WTC11 (cell line): ENCODE measurements around the gene SLC15A5. TPM values are rescaled to one million over a fixed set of nuclear protein-coding genes. Genes with fewer than 3 reads are reported as not detected.

Experiments
- ATAC-seq: fragments of 200-7000 bp; cut with Tn5 transposase; 2 replicates; pipeline ENCODE4 v1.10.0; 2021; ENCODE audit warnings: mild to moderate bottlenecking, moderate library complexity
- CTCF ChIA-PET: fragments of 300-600 bp; sonication (Branson Sonifier 250); formaldehyde crosslinking; loops from one replicate; lab custom pipeline; 2021; ENCODE audit warnings: antibody characterized with exemption; lab: Charles Lee
- POLR2A ChIA-PET: fragments of 350-600 bp; sonication (Branson Sonifier 250); formaldehyde crosslinking; loops from one replicate; lab custom pipeline; 2021; ENCODE audit warnings: antibody characterized with exemption; lab: Charles Lee
- DNase-seq: peaks from one replicate; pipeline ENCODE4 v3.0.0; 2021; ENCODE audit warnings: low spot score
- H3K27ac Mint-ChIP-seq: 2 replicates; pipeline ENCODE4 v1.8.0; 2021; ENCODE audit warnings: mixed read lengths
- H3K27me3 Mint-ChIP-seq: 2 replicates; pipeline ENCODE4 v1.8.0; 2021; ENCODE audit warnings: low read depth, mild to moderate bottlenecking, moderate library complexity, mixed read lengths
- H3K36me3 Mint-ChIP-seq: 2 replicates; pipeline ENCODE4 v1.8.0; 2021; ENCODE audit warnings: mixed read lengths
- H3K4me1 Mint-ChIP-seq: 2 replicates; pipeline ENCODE4 v1.8.0; 2022; ENCODE audit warnings: mixed read lengths
- H3K4me3 Mint-ChIP-seq: 2 replicates; pipeline ENCODE4 v1.8.0; 2021; ENCODE audit warnings: mild to moderate bottlenecking, moderate library complexity, mixed read lengths
- H3K9me3 Mint-ChIP-seq: 2 replicates; pipeline ENCODE4 v1.8.0; 2021; ENCODE audit warnings: mixed read lengths
- ATF1 ChIP-seq: sonication (generic); formaldehyde crosslinking; IDR thresholded peaks from 2 replicates; pipeline ENCODE4 v1.8.1; 2023; ENCODE audit warnings: mild to moderate bottlenecking, moderate library complexity, missing genetic modification reagents
- CREM ChIP-seq: sonication (generic); formaldehyde crosslinking; IDR thresholded peaks from 2 replicates; pipeline ENCODE4 v1.8.1; 2022; ENCODE audit warnings: mild to moderate bottlenecking, missing genetic modification reagents, moderate library complexity
- ERG ChIP-seq: fragments of 250-450 bp; sonication (Bioruptor Pico); IDR thresholded peaks from 2 replicates; pipeline ENCODE4 v1.8.0; 2021; ENCODE audit warnings: mild to moderate bottlenecking
- ETV6 ChIP-seq: sonication (generic); formaldehyde crosslinking; IDR thresholded peaks from 2 replicates; pipeline ENCODE4 v1.8.1; 2022; ENCODE audit warnings: mild to moderate bottlenecking, missing genetic modification reagents
- FOXJ3 ChIP-seq: sonication (generic); formaldehyde crosslinking; IDR thresholded peaks from 2 replicates; pipeline ENCODE4 v1.9.0; 2021; ENCODE audit warnings: missing genetic modification reagents, mild to moderate bottlenecking, borderline replicate concordance
- JUN ChIP-seq: sonication (generic); formaldehyde crosslinking; IDR thresholded peaks from 2 replicates; pipeline ENCODE4 v1.8.0; 2023; ENCODE audit warnings: mild to moderate bottlenecking, missing genetic modification reagents
- PRRX2 ChIP-seq: fragments of 250-450 bp; sonication (Bioruptor Pico); IDR thresholded peaks from 2 replicates; pipeline ENCODE4 v1.8.0; 2021; ENCODE audit warnings: mild to moderate bottlenecking
- SOX15 ChIP-seq: fragments of 250-450 bp; sonication (Bioruptor Pico); IDR thresholded peaks from 2 replicates; pipeline ENCODE4 v1.9.0; 2021; ENCODE audit warnings: mild to moderate bottlenecking
- SP1 ChIP-seq: sonication (generic); formaldehyde crosslinking; conservative IDR thresholded peaks from 2 replicates; pipeline ENCODE4 v1.8.1; 2022; ENCODE audit warnings: missing genetic modification reagents
- USF1 ChIP-seq: sonication (generic); formaldehyde crosslinking; IDR thresholded peaks from 2 replicates; pipeline ENCODE4 v1.8.0; 2022; ENCODE audit warnings: mild to moderate bottlenecking, missing genetic modification reagents
- USF2 ChIP-seq: sonication (generic); formaldehyde crosslinking; IDR thresholded peaks from 2 replicates; pipeline ENCODE4 v1.8.1; 2023; ENCODE audit warnings: mild to moderate bottlenecking, missing genetic modification reagents, moderate library complexity
- ZNF263 ChIP-seq: sonication (generic); formaldehyde crosslinking; IDR thresholded peaks from 2 replicates; pipeline ENCODE4 v1.8.1; 2022; ENCODE audit warnings: low read depth, mild to moderate bottlenecking, moderate library complexity, missing genetic modification reagents
- ZNF416 ChIP-seq: fragments of 250-450 bp; sonication (Bioruptor Pico); IDR thresholded peaks from 2 replicates; pipeline ENCODE4 v1.9.0; 2021; ENCODE audit warnings: mild to moderate bottlenecking, inconsistent platforms
- ZNF425 ChIP-seq: fragments of 250-450 bp; sonication (Bioruptor Pico); conservative IDR thresholded peaks from 2 replicates; pipeline ENCODE4 v1.9.0; 2021; ENCODE audit warnings: mild to moderate bottlenecking
- total RNA-seq: library from RNA; stranded (reverse); gene quantifications from 3 replicates; pipeline ENCODE4 v1.2.3, GENCODE V29; 2021
- TF ChIP-seq, protein P1 (sequence below): sonication (generic); formaldehyde crosslinking; IDR thresholded peaks from 2 replicates; pipeline ENCODE4 v1.8.1; 2023; ENCODE audit warnings: mild to moderate bottlenecking, missing genetic modification reagents, borderline replicate concordance
- TF ChIP-seq, protein P2 (sequence below): fragments of 250-450 bp; sonication (Bioruptor Pico); IDR thresholded peaks from 2 replicates; pipeline ENCODE4 v1.9.0; 2021; ENCODE audit warnings: mild to moderate bottlenecking
- TF ChIP-seq, protein P3 (sequence below): sonication (generic); formaldehyde crosslinking; IDR thresholded peaks from 2 replicates; pipeline ENCODE4 v1.8.1; 2023; ENCODE audit warnings: mild to moderate bottlenecking, missing genetic modification reagents

Gene SLC15A5
- total RNA-seq, 1 experiment from 2014 or later = not detected

- Mint-ChIP-seq H3K9me3 (no peaks in the 10 kb centered on the region), H3K4me3 (no peak overlapping the region), H3K27ac (no peak overlapping the region), H3K27me3 (no peaks in the 10 kb centered on the region), H3K4me1 (no peaks in the 10 kb centered on the region), H3K36me3 (no peaks in the 10 kb centered on the region)
- CTCF ChIA-PET = no interaction called here
- TF ChIP-seq ZNF425 (CRISPR knock-in tag) (no peak), JUN (no peak), FOXJ3 (CRISPR knock-in tag) (no peak), ATF1 (CRISPR knock-in tag) (no peak), SOX15 (CRISPR knock-in tag) (no peak), USF1 (CRISPR knock-in tag) (no peak), ZNF263 (CRISPR knock-in tag) (no peak), SP1 (CRISPR knock-in tag) (no peak), ZNF416 (CRISPR knock-in tag) (no peak), ETV6 (CRISPR knock-in tag) (no peak), PRRX2 (CRISPR knock-in tag) (no peak)
- TF ChIP-seq, protein P1, sequence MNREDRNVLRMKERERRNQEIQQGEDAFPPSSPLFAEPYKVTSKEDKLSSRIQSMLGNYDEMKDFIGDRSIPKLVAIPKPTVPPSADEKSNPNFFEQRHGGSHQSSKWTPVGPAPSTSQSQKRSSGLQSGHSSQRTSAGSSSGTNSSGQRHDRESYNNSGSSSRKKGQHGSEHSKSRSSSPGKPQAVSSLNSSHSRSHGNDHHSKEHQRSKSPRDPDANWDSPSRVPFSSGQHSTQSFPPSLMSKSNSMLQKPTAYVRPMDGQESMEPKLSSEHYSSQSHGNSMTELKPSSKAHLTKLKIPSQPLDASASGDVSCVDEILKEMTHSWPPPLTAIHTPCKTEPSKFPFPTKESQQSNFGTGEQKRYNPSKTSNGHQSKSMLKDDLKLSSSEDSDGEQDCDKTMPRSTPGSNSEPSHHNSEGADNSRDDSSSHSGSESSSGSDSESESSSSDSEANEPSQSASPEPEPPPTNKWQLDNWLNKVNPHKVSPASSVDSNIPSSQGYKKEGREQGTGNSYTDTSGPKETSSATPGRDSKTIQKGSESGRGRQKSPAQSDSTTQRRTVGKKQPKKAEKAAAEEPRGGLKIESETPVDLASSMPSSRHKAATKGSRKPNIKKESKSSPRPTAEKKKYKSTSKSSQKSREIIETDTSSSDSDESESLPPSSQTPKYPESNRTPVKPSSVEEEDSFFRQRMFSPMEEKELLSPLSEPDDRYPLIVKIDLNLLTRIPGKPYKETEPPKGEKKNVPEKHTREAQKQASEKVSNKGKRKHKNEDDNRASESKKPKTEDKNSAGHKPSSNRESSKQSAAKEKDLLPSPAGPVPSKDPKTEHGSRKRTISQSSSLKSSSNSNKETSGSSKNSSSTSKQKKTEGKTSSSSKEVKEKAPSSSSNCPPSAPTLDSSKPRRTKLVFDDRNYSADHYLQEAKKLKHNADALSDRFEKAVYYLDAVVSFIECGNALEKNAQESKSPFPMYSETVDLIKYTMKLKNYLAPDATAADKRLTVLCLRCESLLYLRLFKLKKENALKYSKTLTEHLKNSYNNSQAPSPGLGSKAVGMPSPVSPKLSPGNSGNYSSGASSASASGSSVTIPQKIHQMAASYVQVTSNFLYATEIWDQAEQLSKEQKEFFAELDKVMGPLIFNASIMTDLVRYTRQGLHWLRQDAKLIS (CRISPR knock-in tag) = no peak
- TF ChIP-seq, protein P2, sequence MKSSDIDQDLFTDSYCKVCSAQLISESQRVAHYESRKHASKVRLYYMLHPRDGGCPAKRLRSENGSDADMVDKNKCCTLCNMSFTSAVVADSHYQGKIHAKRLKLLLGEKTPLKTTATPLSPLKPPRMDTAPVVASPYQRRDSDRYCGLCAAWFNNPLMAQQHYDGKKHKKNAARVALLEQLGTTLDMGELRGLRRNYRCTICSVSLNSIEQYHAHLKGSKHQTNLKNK (CRISPR knock-in tag) = no peak
- DNase-seq = no peak
- no peak for ATAC-seq
- POLR2A ChIA-PET = no interaction called here
These were observed 55.7 kb downstream of the SLC15A5 start for GRCh38 chr12:16221776-16222175.

DNA sequence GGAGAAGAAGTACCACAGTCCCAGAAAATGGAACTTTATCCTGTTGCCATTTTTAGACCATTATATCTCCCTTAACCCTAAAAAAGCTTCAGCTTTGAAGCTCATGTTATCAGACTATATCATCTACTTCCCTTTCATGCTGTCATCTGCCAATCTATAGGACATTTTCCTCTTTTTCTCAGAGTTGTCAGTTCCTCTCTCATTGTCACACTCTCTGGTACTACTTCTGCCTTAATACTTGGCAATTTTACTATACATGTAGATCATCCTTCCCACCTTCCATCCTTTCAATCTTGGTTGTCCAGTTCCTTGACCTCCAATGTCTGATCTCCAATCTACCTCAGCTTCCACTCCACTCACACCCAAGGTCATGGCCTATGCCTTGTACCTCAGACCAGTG, 57.4 kb downstream of the SLC15A5 start:
- Mint-ChIP-seq H3K4me1 (no peaks in the 10 kb centered on the region), H3K9me3 (no peaks in the 10 kb centered on the region), H3K27me3 (no peaks in the 10 kb centered on the region), H3K36me3 (no peaks in the 10 kb centered on the region), H3K4me3 (no peak overlapping the region), H3K27ac (no peak overlapping the region)
- TF ChIP-seq CREM = no peak
- DNase-seq (no peak), ATAC-seq (no peak)
- ChIA-PET CTCF (no interaction called here), POLR2A (no interaction called here)

GRCh38 chr12:16218934-16219751, 58.3 kb downstream of the SLC15A5 start:
- TF ChIP-seq USF2 (CRISPR knock-in tag) (no peak), ERG (CRISPR knock-in tag) (no peak)
- TF ChIP-seq, protein P3, sequence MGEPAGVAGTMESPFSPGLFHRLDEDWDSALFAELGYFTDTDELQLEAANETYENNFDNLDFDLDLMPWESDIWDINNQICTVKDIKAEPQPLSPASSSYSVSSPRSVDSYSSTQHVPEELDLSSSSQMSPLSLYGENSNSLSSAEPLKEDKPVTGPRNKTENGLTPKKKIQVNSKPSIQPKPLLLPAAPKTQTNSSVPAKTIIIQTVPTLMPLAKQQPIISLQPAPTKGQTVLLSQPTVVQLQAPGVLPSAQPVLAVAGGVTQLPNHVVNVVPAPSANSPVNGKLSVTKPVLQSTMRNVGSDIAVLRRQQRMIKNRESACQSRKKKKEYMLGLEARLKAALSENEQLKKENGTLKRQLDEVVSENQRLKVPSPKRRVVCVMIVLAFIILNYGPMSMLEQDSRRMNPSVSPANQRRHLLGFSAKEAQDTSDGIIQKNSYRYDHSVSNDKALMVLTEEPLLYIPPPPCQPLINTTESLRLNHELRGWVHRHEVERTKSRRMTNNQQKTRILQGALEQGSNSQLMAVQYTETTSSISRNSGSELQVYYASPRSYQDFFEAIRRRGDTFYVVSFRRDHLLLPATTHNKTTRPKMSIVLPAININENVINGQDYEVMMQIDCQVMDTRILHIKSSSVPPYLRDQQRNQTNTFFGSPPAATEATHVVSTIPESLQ (CRISPR knock-in tag) = no peak
- TF ChIP-seq, all 79 proteins: peak for 0
- Mint-ChIP-seq H3K27ac (no peak overlapping the region), H3K36me3 (no peaks in the 10 kb centered on the region), H3K9me3 (no peaks in the 10 kb centered on the region; the same call in 1 of the 2 replicates), H3K4me3 (no peak overlapping the region), H3K4me1 (no peaks in the 10 kb centered on the region), H3K27me3 (no peaks in the 10 kb centered on the region)
- ChIA-PET CTCF (no interaction called here), POLR2A (no interaction called here)
- DNase-seq (no peak), ATAC-seq (no peak)
